NCI-H2227 treated with DMSO at 0.1 percent for 48 hours (cell line): ENCODE measurements around the gene ERBB4.

ENCODE experiments used
- DNase-seq: peaks from one replicate; lab custom pipeline; 2025; lab: John Stamatoyannopoulos, UW

Gene ERBB4

GRCh38 chr2:211463397-211463796 is 1075.2 kb downstream of the ERBB4 start:
- no peak for DNase-seq

GRCh38 chr2:211458974-211459373 is 1079.6 kb downstream of the ERBB4 start:
- DNase-seq: no peak

- DNase-seq: peak; percentile 92
These were observed 1081.3 kb downstream of the ERBB4 start for GRCh38 chr2:211457325-211457724.

GRCh38 chr2:211455216-211455841 is 1083.3 kb downstream of the ERBB4 start:
- peak; percentile 62 for DNase-seq

GRCh38 chr2:211454679-211455078 is 1083.9 kb downstream of the ERBB4 start:
- DNase-seq: peak; percentile 54

- DNase-seq: no peak
These were observed 1085.2 kb downstream of the ERBB4 start for GRCh38 chr2:211453311-211453887.

- DNase-seq: no peak
These were observed 1087.0 kb downstream of the ERBB4 start for GRCh38 chr2:211451642-211452041.

GRCh38 chr2:211449819-211450218 is 1088.8 kb downstream of the ERBB4 start:
- DNase-seq: no peak

GRCh38 chr2:211447548-211447947 is 1091.1 kb downstream of the ERBB4 start:
- no peak for DNase-seq

GRCh38 chr2:211440107-211440506 is 1098.5 kb downstream of the ERBB4 start:
- DNase-seq: no peak

GRCh38 chr2:211439011-211439410 is 1099.6 kb downstream of the ERBB4 start:
- no peak for DNase-seq

GRCh38 chr2:211437396-211437795 is 1101.2 kb downstream of the ERBB4 start:
- DNase-seq: no peak

- no peak for DNase-seq
These were observed 1102.4 kb downstream of the ERBB4 start for GRCh38 chr2:211436182-211436581.

- no peak for DNase-seq
These were observed 1103.3 kb downstream of the ERBB4 start for GRCh38 chr2:211435331-211435730.

- no peak for DNase-seq
These were observed 1103.8 kb downstream of the ERBB4 start for GRCh38 chr2:211434773-211435172.

- DNase-seq: peak; percentile 21
These were observed 1109.2 kb downstream of the ERBB4 start for GRCh38 chr2:211429256-211429920.

- DNase-seq: no peak
These were observed 1112.4 kb downstream of the ERBB4 start for GRCh38 chr2:211426240-211426639.

- no peak for DNase-seq
These were observed 1115.6 kb downstream of the ERBB4 start for GRCh38 chr2:211423018-211423417.

- DNase-seq: no peak
These were observed 1121.1 kb downstream of the ERBB4 start for GRCh38 chr2:211417544-211417943.

GRCh38 chr2:211416373-211416772 is 1122.2 kb downstream of the ERBB4 start:
- no peak for DNase-seq

- no peak for DNase-seq
These were observed 1124.9 kb downstream of the ERBB4 start for GRCh38 chr2:211413746-211414145.

- no peak for DNase-seq
These were observed 1130.1 kb downstream of the ERBB4 start for GRCh38 chr2:211408483-211408891.

GRCh38 chr2:211407076-211407475 is 1131.5 kb downstream of the ERBB4 start:
- DNase-seq: no peak
